ENCODE data around the gene SKA1.

The SKA1 gene, protein sequence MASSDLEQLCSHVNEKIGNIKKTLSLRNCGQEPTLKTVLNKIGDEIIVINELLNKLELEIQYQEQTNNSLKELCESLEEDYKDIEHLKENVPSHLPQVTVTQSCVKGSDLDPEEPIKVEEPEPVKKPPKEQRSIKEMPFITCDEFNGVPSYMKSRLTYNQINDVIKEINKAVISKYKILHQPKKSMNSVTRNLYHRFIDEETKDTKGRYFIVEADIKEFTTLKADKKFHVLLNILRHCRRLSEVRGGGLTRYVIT

GRCh38 chr18:50374753-50375391 lies at the start of gene SKA1:
Gene SKA1 (plus strand): TSS chr18:50375046. CDS start chr18:50375831, 785 bp downstream.
- peak; percentile 90 for DNase-seq

DNA sequence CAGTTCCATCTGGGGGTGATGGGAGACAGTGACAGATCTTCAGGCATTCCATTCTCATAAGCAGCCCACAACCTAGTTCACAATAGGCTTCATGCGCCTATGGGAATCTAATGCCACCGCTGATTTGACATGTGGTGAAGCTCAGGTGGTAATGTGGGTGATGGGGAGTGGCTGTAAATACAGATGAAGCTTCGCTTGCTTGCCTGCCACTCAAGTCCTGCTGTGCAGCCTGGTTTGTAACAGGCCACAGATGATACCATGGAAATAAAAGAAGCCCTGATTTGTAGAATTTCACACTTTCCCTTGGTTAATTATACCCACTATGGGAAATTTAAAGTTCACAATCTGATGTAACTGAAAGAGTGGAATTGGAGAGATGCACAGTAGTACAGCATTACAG lies 46.9 kb upstream of the SKA1 start:
- DNase-seq, result no peak

GRCh38 chr18:50330176-50330575 lies 44.7 kb upstream of the SKA1 start:
- no peak for DNase-seq

GRCh38 chr18:50331691-50332090 lies 43.2 kb upstream of the SKA1 start:
- DNase-seq, result no peak

DNA sequence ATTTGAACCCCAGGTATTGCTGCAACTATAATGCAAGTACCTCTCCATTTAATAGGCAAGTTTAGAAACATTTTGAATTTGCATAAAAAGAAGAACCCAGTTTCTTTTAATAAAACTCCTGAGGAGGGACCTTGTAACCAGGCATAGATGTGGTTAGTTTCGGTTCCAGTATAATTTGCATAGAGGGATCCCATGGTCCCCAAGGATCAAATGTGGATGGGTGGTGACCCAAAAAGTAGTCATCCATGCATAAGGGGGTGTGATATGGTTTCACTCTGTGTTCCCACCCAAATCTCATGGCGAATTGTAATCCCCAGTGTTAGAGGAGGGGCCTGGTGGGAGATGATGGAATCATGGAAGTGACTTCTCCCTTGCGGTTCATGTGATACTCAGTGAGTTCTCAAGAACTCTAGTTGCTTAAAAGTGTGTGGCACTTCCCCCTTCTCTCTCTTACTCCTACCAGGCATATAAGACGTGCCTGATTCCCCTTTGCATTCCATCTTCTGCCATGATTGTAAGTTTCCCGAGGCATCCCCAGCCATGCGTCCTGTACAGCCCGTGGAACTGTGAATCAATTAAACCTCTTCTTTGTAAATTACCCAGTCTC lies 40.2 kb upstream of the SKA1 start:
- DNase-seq, result no peak

DNA sequence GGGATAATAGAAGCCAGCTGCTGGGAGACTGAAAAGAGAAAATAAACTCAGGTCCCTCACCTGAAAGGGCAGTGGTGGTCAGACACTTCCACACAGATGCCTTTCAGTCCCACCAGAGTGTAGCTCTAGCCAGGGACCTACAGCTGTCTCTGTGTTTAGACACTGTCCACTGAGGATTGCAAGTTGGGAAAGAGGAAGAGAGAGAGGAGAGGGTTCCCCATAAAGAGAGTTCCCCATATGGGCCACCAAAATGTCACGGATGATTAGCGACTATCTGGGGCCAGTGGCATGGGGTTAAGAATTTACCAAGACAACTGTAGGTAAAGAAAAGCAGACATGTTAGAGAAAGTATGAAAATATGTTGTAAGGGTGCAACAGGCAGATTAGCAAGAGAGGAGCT lies 36.7 kb upstream of the SKA1 start:
- no peak for DNase-seq

- DNase-seq, result no peak
Observed at GRCh38 chr18:50338715-50339114, 36.1 kb upstream of the SKA1 start.

DNA sequence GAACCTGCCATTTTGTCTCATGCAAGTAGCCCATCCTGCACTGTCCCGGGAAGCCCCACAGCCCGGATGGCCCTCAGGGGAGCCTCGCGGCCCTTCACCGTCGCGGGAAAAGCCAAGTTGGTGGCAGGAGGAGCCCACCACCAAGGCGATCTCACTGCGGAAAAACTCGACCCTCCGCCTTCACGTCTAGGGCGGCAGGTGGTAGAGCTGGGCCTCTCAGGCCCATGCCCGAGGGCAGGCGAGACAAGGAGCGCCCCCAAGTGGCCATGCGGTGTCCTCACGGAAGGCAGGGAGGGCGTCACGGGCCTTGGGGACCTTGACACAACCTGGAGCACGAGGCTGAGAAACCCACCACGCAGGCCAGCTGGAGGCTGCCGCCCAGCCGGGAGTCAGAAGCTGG lies 34.8 kb upstream of the SKA1 start:
- DNase-seq, result no peak

- DNase-seq, result no peak
Observed at GRCh38 chr18:50341443-50341842, 33.4 kb upstream of the SKA1 start.

GRCh38 chr18:50350699-50351098 lies 24.1 kb upstream of the SKA1 start:
- no peak for DNase-seq

- no peak for DNase-seq
Observed at GRCh38 chr18:50356036-50356945, 18.6 kb upstream of the SKA1 start.

GRCh38 chr18:50358844-50359243 lies 16.0 kb upstream of the SKA1 start:
- no peak for DNase-seq

GRCh38 chr18:50359806-50360205 lies 15.0 kb upstream of the SKA1 start:
- DNase-seq, result no peak

- DNase-seq, result no peak
Observed at GRCh38 chr18:50360611-50361010, 14.2 kb upstream of the SKA1 start.

GRCh38 chr18:50369672-50370071 lies 5.2 kb upstream of the SKA1 start:
- no peak for DNase-seq

DNA sequence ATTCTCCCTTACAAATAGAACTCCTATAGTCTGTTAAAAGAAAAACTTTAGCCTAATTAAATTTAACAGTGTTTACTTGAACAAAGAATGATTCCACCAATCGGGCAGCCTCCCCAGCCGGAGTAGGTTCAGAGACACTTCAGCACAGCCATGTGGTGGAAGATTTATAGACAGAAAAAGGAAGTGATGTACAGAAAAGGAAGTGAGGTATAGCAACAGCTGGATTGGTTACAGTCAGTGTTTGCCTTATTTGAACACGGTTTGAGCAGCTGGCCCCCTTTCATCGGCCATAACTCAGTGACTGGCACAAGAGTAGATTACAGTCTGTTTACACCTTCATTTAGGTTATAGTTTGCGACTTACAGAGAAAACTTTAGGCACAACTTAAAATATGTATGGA lies 2.1 kb upstream of the SKA1 start:
- no peak for DNase-seq

DNA sequence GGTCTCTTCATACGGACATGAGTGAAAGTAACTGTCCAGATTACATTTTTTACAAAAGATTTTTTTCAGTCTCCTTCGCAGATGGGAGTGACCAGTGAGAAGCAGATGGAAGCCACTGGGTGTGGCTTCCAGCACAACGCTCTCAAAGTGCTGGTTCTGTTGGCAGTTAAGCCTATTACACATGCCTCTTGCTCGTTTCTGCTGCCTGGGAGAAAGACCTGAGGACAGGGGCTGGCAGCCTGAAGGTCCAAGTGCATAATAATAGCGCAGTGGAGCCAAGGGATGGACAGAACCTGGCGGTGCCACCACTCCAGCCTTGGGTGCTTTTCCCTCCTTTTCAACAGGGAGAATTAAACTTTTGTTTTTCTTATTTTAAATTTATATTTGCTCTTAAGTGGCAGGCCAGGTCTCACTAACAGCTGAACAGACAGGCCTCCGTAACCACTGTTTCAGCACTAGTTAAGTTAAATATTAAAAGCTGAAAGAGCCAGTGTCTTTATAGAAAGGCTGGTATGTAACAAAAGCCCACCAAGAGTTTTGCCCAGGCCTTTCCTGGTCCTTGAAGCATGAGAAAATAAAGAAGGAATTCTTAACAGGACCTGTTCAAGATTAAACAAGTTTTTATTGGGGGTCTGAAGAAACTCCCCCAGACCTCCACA lies 1.2 kb upstream of the SKA1 start:
- DNase-seq, result no peak

GRCh38 chr18:50374220-50374752 lies 560 bp upstream of the SKA1 start:
- no peak for DNase-seq

DNA sequence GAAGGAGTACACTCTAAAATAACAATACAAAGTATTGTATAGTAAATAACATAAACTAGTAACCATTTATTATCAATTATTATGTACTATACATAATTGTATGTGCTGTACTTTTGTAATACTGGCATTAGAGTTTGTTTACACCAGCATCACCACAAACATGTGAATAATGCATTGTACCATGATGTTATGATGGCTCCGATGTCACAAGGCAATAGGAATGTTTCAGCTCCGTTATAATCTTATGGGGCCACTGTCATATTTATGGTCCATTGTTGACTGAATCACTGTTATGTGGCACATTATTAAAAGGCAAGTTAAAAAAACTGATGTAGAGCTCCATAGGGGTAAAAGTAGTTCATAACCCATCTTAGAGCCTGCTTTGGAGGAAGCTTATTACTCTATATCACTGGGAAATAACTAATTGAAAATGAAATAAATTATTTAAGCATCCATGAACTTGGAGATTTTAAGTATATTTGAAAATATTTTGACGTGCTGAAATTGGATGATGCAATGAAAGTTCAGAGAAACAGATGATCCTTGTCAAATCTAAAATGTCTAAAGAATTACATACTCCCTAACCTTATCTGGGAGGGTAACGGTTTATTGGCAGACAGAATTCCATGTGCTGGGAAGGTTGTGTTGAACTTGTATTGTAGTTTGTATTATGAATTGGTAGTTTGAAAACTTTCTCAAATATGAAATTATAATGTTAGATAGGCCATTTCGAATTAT lies 2.4 kb downstream of the SKA1 start:
- DNase-seq, result no peak

DNA sequence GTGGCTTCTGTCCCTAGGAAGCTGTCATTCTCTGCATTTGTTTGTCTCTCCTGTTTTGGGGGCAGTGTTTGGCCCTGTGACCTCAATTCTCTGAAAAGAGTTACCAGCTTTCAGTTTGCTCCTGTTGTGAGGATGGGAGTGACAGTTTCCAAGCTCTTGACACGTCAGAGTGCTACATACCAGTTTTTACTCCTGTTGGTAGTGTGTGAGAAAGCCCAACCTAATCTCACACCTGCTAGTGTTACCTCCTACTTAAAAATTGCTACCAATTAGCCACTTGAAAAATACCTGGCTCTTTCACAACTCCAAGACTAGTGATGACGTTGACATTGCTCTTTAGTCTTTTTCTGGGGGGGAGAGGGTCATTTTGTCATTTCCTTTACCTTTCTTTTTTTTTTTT lies 14.1 kb downstream of the SKA1 start:
- DNase-seq, result no peak

DNA sequence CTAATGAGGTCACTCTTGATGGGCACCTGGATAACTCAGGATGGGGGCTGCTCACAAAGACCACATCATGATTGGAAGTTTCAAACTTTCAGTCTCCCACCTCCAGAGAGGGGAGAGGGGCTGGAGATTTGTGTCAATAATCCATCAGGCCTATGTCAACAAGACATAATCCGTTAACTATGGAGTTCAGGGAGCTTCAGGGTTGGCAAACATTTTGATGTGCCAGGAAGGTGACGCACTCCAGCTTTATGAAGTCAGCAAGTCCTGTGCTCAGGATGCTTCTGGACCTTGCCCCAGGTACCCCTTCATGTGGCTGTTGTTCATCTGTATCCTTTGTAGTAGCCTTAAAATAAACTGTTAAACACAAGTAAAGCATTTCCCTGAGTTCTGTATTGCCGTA lies 19.0 kb downstream of the SKA1 start:
- no peak for DNase-seq

DNA sequence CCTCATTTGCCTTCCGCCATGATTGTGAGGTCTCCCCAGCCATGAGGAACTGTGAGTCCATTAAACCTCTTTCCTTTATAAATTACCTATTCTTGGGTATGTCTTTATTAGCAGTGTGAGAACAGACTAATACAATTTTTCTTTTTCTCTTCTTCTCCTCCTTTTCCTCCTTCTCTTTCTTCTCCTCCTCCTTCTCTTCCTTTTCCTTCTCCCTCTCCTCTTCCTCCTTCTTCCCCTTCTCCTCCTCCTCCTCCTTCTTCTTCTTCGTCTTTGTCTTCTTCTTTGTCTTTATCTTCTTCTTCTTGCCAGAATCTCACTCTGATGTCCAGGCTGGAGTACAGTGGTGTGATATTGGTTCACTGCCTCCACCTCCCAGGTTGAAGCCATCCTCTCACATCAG lies 20.2 kb downstream of the SKA1 start:
- no peak for DNase-seq

All from activated CD4-positive, alpha-beta T cell treated with anti-CD3 and anti-CD28 coated beads, Interleukin-2, amount 50 U/mL, for 1 hour (primary cell).